ENCODE data around the gene SERPINE2.

DNA sequence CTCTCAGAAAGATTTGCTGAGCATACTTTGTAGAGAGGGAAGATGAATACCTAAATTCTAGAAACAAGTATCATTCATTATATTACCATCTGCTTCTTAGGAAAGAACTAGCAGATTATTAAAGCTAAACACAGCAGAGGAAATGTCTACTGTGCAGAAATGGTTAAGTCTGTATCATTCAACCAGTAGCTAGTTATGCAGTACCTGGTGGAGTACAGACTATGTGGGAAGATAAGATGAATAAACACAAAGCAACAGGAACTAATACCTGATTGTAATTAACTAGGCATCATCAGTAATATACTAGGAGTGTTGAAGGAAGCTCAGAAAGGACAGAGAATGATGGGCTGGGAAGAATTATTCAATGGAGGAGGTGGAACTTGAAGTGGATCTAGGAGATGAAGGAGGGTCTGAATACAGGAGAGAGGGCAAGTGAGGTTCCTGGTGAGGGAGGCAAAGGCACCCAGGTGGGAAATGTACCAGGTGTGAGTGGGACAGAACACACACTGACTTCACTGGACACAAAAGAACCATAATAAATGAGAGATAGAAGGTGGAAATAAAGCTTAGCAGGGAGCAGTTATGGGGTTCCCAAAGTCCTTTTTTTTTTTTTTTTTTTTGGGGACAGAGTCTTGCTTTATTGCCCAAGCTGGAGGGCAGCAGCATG is 103.5 kb downstream of the SERPINE2 start:
- TF ChIP-seq, protein P1, sequence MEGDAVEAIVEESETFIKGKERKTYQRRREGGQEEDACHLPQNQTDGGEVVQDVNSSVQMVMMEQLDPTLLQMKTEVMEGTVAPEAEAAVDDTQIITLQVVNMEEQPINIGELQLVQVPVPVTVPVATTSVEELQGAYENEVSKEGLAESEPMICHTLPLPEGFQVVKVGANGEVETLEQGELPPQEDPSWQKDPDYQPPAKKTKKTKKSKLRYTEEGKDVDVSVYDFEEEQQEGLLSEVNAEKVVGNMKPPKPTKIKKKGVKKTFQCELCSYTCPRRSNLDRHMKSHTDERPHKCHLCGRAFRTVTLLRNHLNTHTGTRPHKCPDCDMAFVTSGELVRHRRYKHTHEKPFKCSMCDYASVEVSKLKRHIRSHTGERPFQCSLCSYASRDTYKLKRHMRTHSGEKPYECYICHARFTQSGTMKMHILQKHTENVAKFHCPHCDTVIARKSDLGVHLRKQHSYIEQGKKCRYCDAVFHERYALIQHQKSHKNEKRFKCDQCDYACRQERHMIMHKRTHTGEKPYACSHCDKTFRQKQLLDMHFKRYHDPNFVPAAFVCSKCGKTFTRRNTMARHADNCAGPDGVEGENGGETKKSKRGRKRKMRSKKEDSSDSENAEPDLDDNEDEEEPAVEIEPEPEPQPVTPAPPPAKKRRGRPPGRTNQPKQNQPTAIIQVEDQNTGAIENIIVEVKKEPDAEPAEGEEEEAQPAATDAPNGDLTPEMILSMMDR (IDR thresholded peaks at IDR 0.05): no peak
- no peak for TF ChIP-seq POLR2A (IDR thresholded peaks at IDR 0.05)

Data from heart left ventricle (tissue), 13 donors.